Stimulated activated CD4-positive, alpha-beta T cell treated with anti-CD3 and anti-CD28 coated beads, Interleukin-2, amount 100 ng/mL, for 4 hours (primary cell): ENCODE results near the gene ADD1.
"Not testable (repeated sequence)": the region's sequence is repeated elsewhere in the genome, so short reads cannot be mapped to it uniquely, and the experiment has no call there.

Source experiments
- DNase-seq: peaks from one replicate; pipeline ENCODE4 v3.0.0-alpha.2; 2020; ENCODE audit warnings: low read depth

ADD1 gene

GRCh38 chr4:2886622-2887021 is 43.0 kb downstream of the ADD1 start:
- no peak for DNase-seq

GRCh38 chr4:2887343-2887742 is 43.7 kb downstream of the ADD1 start:
- DNase-seq: no peak

GRCh38 chr4:2888886-2889285 is 45.2 kb downstream of the ADD1 start:
- no peak for DNase-seq

DNA sequence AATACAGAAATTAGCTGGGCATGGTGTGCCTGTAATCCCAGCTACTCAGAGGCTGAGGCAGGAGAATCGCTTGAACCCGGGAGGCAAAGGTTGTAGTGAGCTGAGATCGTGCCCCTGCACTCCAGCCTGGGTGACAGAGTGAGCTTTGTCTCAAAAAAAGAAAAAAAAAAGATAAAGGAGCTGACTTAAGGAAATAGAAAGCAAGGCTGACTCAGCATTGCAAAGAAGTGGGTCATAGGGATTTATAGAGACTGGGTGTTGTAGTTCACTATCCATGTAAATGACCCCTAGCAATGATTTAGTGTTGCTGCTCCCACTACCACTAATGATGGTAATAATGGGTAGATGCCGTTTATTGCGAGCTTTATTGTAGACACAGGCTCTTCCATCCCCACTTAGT is 47.6 kb downstream of the ADD1 start:
- DNase-seq: no peak

DNA sequence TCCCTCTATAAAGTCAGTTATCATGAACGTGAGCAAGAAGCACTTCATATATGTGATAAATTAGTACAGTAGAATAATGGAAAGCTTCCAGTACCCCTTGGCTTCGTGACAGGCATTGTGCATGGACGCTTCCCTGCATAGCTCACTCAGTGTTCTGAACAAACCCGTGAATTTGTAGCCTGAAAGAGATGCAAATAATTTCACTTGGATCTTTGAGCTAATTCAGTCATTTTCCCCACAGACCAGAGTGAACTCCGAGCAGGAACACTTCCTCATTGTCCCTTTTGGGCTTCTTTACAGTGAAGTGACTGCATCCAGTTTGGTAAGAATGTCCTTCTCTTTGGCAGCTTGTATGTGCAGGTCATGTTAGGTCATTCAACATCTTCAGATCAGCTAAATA is 50.1 kb downstream of the ADD1 start:
- DNase-seq: no peak

- DNase-seq: no peak
Observed at GRCh38 chr4:2898001-2898400, 54.4 kb downstream of the ADD1 start.

DNA sequence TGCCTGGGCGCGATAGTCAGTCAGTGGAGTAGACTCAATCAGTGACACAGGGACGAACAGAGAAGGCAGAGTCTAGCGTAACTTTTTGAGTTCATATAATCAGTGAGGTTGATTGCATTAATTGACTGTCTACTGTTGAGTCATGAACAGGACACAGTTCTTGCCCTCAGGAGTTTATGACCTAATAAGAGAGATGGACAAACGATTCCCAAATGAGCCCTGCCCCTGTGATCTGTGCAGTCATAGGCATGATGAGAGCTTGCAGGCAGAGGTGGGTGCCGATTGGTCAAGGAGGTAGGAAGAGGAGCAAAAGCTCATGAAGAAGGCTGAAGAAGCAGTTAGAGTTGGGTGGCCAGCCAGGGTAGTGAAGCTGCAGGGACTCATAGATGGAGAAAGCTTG is 57.1 kb downstream of the ADD1 start:
- DNase-seq: no peak

GRCh38 chr4:2901186-2901585 is 57.5 kb downstream of the ADD1 start:
- DNase-seq: no peak

- no peak for DNase-seq
Observed at GRCh38 chr4:2902126-2902525, 58.5 kb downstream of the ADD1 start.

- no peak for DNase-seq
Observed at GRCh38 chr4:2905544-2905943, 61.9 kb downstream of the ADD1 start.

GRCh38 chr4:2906218-2906617 is 62.6 kb downstream of the ADD1 start:
- DNase-seq: no peak

GRCh38 chr4:2907226-2907625 is 63.6 kb downstream of the ADD1 start:
- no peak for DNase-seq

GRCh38 chr4:2907706-2908293 is 64.2 kb downstream of the ADD1 start:
- DNase-seq: no peak

DNA sequence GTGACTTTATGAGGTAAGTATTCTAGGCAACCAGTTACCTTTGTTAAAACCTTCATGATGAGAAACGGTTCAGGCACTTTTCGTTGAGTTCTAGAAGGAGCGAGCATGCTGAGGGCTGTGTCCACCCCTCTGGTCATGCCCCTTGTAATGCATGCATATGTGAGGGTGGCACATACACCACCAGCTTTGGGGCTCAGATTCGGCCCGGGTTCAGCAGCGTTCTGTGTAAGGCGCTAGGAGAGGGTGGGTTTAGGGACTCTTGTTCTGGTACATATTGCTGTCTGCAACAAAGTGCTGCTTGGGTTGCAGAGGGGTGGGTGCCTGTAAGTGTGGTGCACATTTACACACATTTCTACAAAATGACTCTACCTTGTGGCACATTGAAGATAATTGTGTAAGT is 65.0 kb downstream of the ADD1 start:
- DNase-seq: no peak

DNA sequence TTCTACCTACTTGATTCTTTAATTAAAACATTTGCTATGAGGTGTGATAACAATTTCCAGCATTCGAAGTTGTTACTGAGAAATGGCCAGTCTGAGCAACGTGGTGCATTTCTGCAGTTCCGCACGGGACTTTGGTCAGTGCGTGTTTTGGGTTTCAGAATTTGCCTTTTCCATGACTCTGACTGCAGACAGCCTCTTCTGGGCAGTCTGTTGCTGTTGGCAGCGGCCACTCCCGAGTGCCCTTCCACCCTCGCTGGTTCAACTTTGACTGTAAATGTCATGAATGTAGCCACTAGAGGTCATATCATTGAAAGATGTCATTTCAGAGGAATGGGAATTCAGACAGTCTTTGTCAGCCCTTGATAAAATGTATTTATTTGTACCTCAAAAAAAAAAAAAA is 65.9 kb downstream of the ADD1 start:
- DNase-seq: no peak

GRCh38 chr4:2910409-2910808 is 66.8 kb downstream of the ADD1 start:
- no peak for DNase-seq

DNA sequence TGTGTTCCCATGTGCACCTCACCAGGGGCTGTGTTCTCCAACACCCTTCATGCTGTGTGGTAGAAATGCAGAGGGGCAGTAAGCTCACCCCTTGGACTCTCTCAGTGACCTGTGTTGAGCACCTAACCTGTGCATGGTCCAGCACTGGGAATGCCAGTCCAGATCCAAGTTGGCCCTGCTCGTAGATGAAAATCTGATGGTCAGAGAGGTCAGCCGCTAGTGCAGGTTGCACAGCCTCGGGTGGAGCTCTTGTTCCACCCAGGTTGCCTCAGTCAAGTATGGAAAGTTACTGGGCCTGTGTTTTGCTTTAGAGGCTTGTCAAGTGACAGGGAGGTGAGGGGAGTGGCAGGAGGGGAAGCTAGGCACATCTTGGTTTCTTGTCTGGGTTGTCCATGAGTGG is 68.2 kb downstream of the ADD1 start:
- DNase-seq: no peak

DNA sequence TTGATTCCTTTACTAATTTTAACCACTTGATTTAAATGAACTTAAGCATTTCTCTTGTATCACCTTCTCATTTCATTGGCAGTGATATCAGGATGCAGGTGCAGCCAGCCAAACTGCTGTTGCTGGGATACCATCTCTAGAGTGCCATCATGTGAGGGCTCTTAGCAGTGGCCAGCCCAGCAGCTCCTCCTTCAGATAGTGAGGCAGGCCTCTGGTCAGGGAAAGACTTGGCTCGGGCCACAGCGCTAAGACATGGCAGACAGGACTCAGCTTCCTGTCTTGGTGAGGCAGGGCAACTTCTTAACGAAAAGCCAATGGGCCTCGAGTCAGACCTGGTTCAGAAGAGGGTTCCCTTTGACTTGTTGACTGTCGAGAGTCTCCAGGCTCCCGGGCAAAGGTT is 69.5 kb downstream of the ADD1 start:
- no peak for DNase-seq

GRCh38 chr4:2914256-2915126 is 70.8 kb downstream of the ADD1 start:
- DNase-seq: no peak

DNA sequence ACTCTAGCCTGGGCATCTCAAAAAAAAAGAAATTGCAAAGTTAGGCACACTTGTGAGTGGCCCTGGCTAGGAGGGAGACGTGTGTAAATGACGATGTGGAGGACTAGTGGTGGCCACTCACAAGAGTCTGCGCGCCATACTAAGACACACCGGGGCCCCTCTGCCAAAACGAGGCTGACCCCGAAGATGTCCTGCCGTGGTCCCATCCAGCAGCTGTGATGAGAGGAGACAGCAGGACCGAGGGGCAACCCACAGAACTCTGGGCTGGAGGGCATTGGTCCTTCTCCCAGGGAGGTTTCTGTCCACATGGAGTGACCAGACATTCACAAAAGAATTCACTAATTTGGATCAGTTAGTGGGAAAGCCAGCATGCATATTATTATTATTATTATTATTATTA is 72.1 kb downstream of the ADD1 start:
- DNase-seq: no peak

GRCh38 chr4:2916696-2917095 is 73.1 kb downstream of the ADD1 start:
- not testable (repeated sequence) for DNase-seq

DNA sequence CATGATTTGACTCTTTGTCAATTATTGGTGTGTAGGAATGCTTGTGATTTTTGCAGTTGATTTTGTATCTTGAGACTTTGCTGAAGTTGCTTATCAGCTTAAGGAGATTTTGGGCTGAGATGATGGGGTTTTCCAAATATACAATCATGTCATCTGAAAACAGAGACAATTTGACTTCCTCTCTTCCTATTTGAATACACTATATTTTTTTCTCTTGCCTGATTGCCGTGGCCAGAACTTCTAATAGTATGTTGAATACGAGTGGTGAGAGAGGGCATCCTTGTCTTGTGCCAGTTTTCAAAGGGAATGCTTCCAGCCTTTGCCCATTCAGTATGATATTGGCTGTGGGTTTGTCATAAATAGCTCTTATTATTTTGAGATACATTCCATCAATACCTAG is 74.7 kb downstream of the ADD1 start:
- DNase-seq: not testable (repeated sequence)

- DNase-seq: not testable (repeated sequence)
Observed at GRCh38 chr4:2918714-2919113, 75.1 kb downstream of the ADD1 start.
